GM21515 (cell line): ENCODE results near the gene MOCS1.
"Not testable (repeated sequence)": the region's sequence is repeated elsewhere in the genome, so short reads cannot be mapped to it uniquely, and the experiment has no call there.

ENCODE experiments used
- ATAC-seq: cut with Tn5 transposase; IDR thresholded peaks from one replicate; pipeline ENCODE4 v1.9.1; 2021; ENCODE audit not compliant: unreplicated experiment

The MOCS1 gene

GRCh38 chr6:39934131-39934757, at the start of gene MOCS1:
Gene MOCS1 (minus strand): TSS chr6:39934462. CDS start chr6:39934417, 45 bp downstream.
- no peak for ATAC-seq

GRCh38 chr6:39984051-39984450, 49.8 kb upstream of the MOCS1 start:
- ATAC-seq = no peak

GRCh38 chr6:39983193-39983592, 48.9 kb upstream of the MOCS1 start:
- no peak for ATAC-seq

- ATAC-seq = no peak
These were observed 48.5 kb upstream of the MOCS1 start for GRCh38 chr6:39982720-39983119.

GRCh38 chr6:39980839-39981580, 46.7 kb upstream of the MOCS1 start:
- no peak for ATAC-seq

- ATAC-seq = no peak
These were observed 45.4 kb upstream of the MOCS1 start for GRCh38 chr6:39979461-39980328.

- ATAC-seq = no peak
These were observed 44.0 kb upstream of the MOCS1 start for GRCh38 chr6:39978240-39978639.

- no peak for ATAC-seq
These were observed 39.4 kb upstream of the MOCS1 start for GRCh38 chr6:39973661-39974060.

- ATAC-seq = not testable (repeated sequence)
These were observed 38.5 kb upstream of the MOCS1 start for GRCh38 chr6:39972717-39973116.

- not testable (repeated sequence) for ATAC-seq
These were observed 36.9 kb upstream of the MOCS1 start for GRCh38 chr6:39971131-39971530.

- ATAC-seq = no peak
These were observed 31.5 kb upstream of the MOCS1 start for GRCh38 chr6:39965751-39966150.

GRCh38 chr6:39964530-39964929, 30.3 kb upstream of the MOCS1 start:
- ATAC-seq = no peak

- no peak for ATAC-seq
These were observed 29.8 kb upstream of the MOCS1 start for GRCh38 chr6:39964094-39964493.

GRCh38 chr6:39962831-39963230, 28.6 kb upstream of the MOCS1 start:
- ATAC-seq = no peak

GRCh38 chr6:39961178-39961577, 26.9 kb upstream of the MOCS1 start:
- no peak for ATAC-seq

- ATAC-seq = no peak
These were observed 24.7 kb upstream of the MOCS1 start for GRCh38 chr6:39958947-39959346.

GRCh38 chr6:39956936-39957335, 22.7 kb upstream of the MOCS1 start:
- no peak for ATAC-seq

GRCh38 chr6:39953076-39953618, 18.9 kb upstream of the MOCS1 start:
- ATAC-seq = no peak

GRCh38 chr6:39952167-39952566, 17.9 kb upstream of the MOCS1 start:
- no peak for ATAC-seq

- no peak for ATAC-seq
These were observed 17.5 kb upstream of the MOCS1 start for GRCh38 chr6:39951716-39952115.

- no peak for ATAC-seq
These were observed 16.9 kb upstream of the MOCS1 start for GRCh38 chr6:39951191-39951590.
